ENCODE results near the gene ADAM33.

ADAM33 gene

GRCh38 chr20:3663031-3663701 lies 18.6 kb downstream of the ADAM33 start, which contains the start of gene GFRA4:
Gene GFRA4, minus strand, starts transcription at chr20:3663399. Its CDS starts 0 bp downstream, at chr20:3663399.
- no peak for DNase-seq

DNA sequence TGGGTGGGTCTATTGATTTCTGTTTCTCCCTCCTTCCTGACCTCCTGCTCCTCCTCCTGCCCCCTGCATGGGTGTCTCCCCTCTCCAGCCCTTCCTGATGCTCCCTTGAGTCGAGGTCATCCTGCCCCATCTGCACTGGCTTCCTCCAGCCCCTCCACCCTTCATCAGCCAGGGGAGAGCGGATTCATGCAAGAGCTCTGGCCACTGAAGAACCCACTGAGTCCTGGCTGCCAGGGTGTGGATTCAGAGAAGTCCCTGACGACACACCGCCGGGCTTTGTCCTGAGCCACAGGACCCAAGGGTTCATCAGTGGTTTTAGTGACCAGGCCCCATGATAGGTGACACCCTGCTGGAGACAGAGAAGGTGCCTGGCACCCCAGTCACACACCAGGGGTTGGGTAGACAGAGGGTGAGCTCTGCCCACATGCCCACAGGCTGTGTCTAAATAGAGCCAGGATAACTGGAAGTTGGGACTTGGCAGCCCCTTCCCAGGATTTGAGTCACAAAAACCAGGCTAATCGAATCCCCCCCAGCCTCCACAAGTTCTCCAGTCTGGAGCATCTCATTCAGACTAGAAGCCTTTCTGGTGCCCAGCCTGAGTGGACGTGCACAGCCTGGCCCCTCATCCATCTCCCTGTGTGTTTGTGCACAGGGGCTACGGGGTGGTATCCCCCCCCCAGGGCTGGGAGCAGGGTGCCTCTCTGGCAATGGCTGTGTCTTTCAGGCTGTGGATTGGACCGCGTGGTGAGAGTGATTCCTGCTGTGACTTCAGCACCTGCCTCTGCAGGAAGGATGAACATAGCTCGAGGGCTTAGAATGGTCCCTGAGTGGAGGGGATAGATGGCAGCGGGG lies 19.8 kb downstream of the ADAM33 start:
- no peak for DNase-seq

GRCh38 chr20:3661060-3661813 lies 20.6 kb downstream of the ADAM33 start:
- no peak for DNase-seq

DNA sequence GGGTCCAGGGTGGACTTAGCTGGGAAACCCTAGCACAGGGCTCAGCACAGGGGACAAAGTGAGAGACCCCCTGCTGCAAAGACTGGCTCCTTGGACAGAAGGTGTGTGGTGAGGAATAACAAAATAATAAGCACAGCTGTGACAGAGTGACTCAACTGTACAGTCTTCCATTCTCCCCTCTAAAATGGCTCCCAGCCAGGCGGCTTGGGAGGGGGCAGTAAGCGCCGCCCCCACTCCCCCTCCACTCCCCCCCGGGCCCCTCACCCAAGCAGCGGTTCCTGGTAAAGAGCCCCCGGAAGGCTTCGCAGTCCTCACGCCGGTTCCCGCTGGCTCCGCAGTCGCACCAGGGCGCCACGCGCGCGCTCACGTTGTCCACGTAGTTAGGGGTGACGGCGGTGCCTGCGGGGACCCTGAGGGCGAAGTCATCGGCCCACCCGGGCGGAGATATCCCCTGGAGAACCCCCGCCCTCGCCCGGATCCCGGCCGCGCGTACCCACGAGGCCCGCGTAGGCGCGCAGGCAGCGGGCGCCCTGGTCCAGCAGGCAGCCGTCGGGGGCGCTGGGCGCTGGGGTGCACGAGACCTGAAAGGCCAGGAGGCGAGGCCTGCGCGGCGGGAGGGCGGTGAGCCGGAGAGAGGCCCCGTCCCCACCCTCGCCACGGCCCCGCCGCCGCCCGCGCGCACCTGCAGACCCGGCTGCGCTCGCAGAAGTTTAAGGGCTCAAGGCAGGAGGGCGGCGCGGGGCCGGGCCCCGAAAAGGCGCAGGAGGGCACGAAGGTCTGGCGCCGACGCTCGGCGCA lies 21.3 kb downstream of the ADAM33 start:
- DNase-seq = no peak

DNA sequence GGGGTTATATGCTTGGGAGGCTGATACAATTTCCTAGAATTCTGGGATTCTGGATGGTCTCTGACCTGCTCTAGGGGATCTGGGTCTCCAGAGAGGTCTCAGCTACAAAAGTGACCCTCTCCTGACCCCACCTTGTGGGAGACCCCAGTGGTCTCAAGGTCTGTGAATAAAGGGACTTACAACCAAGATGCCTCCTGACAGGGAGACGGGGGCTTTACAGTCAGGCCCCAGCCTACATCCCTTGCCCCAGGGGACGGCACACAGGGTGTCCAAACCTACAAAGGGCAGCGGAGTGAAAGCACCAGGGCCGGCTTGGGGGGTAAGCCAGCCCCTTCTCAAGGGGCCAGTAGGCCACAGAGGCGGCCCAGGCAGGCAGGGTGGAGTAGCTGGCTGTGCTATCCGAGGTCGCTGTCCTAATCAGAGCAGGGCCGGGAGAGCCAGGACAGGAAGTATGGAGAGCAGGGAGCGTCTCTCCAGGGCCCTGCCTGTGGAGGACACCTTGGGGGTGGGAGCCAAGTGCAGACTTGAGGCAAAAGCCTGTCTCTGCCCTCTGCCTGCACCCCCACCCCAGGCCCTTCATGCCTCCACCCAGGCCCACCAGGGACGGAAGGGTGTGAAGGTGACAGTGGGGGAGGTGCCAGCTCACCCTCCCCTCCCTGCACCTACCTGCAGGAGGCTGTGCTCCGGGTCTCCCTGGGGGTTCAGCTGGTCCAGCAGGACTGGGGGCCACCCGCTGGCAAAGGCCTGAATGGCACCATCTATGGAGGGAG lies 22.1 kb downstream of the ADAM33 start:
- DNase-seq = no peak

DNA sequence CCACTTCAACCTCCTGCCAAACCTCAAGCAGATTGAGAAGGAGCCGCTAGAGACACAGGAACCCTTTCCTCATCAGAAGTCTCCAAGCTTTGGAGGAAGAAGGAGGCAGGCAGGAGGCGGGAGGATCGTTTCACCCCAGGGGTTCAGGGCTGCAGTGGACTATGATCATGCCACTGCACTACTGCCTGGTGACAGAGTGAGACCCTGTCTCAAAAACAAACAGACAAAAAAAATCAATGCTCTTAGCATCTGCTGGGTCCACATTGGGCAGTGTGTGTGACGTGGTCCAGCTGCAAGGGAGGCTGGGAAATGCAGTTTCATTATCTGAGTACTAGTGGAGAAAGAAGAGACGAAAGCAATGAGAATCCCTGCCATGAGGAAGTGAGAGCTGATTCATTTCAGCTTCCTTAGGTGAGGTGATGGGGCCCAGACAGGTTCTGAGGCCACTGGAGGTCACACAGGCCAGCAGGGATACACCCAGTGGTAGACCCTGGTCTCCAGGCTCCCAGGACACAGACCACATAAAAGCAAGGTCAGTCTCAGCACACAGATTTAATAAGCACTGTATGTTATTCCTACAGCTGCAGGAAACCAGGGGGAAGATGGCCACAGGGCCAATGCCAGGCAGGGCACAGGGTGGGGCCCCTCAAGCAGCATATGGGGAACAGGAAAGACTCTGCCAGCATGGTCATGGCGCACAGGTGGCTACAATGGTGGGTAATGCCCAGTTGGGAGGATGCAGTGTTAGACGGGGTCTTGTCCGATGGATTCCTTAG lies 22.9 kb downstream of the ADAM33 start:
- peak; percentile 81 for DNase-seq

DNA sequence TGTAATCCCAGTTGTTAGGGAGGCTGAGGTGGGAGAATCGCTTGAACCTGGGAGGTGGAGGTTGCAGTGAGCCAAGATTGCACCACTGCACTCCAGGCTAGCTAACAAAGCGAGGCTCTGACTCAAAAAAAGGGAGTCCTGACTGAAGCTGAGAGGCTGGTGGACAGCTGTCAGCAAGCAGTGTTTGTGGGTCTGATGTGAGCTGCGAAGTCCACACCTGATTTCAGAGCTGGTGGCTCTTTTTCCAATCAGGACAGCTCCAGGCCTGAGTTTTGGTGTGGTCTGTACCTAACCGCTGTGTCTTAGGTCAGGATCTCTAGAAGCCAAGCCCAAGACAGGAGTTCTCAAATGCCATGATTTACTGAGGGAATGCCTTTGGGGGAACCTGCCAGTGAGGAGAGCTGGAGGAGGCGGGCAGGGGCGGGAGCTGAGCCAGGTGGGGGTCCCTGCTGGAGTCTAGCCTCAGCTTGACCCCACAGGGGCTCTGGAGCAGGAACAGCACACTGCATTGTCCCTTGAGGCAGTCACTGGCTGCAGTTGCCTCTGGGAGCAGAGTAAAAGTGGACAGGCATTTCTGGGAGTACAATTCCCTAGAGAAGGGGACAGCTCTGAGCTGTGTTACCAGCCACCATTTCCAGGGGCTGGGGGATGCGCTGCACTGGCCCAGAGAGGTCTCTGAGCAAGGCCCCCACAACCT lies 23.6 kb downstream of the ADAM33 start:
- DNase-seq = no peak

- DNase-seq = no peak
These were observed 26.7 kb downstream of the ADAM33 start for GRCh38 chr20:3655131-3655405.

DNA sequence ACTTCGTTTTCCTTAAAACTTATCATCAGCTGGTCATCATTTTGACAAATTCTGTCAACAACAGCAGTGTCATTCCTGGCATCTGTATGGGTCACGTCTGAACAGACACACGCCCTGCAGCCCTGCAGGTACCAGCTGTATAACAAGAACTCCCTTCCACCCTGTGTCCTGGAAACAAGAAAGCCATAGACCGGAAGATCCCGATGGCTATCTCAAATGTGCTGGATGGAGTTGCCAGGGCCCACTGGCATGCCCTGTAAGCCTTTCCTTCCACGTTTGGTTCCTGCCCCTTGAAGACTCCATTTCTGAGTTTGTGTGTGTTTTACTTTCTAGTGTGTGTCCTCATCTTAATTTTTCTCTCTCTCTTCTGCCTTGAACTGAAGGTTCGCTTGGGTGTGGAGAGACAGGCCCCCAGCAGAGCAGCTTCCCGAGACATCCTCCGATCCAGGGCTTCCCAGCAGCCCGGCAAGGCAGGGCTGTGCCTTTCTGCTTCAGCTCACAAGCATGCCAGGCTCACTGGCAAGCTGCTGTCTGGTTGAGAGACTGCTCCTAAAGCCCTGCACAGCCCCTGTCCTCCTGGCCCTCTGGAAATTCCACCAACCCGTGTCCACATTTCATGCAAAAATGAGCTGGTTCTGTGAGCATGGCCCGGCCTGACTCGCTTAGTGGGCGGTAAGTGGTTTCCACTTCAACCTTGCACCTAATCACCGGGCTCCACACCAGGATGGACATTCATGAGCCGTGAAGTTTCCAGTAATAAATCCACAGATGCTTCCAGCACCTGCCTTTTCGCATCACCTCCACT lies 27.3 kb downstream of the ADAM33 start:
- DNase-seq = no peak

GRCh38 chr20:3653921-3654320 lies 27.9 kb downstream of the ADAM33 start:
- no peak for DNase-seq

DNA sequence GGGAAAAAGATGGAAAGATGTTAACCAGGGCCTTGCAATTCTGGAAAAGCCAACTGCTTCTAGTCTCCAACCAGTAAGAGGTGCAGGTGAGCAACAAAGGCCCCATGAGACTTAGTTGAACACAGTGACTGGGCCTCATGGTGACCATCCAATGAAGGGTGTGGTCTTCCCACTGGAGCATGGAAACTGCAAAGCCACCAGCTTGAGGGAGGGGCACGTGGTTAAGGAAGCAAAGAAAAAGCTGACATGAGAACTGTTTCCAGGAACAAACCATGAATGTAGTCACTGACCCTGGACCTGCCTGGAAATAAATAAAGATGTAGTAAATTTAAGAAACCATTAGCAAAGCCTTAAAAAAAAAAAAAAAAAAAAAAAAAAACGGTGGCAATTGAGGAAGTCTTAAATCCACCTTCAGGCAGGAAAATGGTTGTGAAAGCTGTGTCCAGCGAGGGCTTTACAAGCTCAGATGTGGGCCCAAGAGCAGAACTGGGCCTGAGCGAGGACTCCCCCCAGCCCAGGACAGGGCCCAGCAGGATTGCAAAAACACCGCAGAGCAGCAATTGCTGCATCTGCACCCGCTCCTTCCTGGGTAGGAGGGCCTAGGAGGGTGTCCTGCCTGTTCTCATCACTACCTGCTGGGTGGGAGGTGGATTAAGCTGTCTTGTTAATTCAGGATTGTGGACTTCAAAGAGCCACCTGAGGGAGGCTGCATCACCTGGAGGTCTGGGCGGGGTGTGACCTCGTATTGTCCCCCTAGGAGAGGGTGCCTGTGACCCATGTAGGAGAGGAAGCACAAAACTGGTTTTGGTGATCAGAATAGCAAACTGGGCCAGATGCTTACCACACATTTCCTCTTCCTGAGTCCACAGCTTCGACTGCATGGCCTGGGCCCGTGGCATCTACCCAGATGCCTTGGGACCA lies 28.9 kb downstream of the ADAM33 start:
- DNase-seq = no peak

DNA sequence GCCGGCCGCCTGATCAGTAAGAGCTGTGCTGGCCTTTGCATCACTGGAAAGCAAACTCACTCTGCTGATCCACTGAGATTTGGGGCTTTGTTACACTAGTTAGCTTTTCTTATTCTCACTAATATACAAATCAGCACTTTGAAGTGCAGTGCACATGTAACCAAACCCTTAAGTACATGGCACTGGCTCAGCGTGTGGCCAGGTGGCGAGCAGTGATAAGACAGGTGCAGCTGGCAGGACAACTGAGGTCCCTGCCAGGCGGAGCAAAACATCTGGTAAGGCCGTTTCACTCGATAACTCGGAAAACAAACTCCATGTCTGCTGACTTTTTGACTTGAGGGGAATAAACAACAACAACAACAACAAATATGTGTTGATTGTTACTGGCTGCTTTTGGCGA lies 29.6 kb downstream of the ADAM33 start:
- DNase-seq = no peak

GRCh38 chr20:3651204-3651962 lies 30.4 kb downstream of the ADAM33 start:
- DNase-seq = no peak

DNA sequence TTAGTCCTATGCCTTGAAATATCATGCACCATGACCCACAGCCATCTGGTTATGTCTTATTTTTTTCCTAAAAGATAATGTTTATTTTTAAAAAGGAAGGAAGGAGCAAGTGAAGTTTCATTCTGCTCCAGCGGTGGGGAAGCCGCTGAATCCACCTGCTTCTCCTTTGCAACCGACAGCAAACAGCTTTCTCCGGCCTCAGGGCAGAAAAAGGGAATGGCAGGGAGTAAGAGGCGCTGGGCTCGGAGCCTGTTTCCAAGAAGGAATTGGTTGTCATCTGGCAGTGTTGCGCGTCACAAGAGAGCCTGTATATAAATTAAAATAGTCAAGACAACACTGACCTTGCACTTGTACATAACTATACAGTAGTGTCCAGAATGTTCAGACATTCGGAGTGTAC lies 32.9 kb downstream of the ADAM33 start:
- no peak for DNase-seq

DNA sequence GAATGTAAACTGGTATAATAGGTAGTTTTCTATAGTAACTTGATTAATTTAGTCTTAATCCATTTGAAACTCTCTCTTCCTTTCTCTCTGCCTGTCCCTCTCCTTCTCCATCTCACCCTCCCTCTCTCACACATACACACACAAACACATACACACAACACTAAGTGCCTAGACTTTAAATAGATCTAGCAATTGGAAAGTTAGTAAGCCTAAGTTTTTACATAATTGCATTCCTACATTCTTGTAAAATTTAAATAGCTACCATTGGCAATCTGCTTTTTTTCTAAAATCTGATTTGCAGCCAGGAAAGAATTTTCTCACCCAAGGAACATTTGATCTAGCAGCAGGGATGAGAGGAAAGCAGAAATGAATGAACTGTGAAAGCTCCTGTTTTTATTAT lies 34.3 kb downstream of the ADAM33 start:
- DNase-seq = no peak

DNA sequence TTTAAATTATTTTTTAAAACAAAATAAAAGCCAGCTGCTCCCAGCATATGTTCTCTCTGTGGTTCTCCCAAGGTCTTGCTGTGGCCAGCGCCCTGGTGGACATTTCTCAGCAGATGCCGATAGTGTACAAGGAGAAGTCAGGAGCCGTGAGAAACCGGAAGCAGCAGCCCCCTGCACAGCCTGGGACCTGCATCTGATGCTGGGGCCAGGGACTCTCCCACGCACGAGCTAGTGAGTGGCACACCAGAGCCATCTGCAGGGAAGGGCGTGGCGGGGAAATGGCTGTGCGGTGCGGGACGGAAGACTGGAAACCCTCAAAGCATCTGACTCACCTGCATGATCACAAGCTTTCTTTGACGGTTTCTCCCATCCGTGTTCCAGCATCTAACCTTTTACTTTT lies 35.2 kb downstream of the ADAM33 start:
- DNase-seq = no peak

GRCh38 chr20:3646067-3646440 lies 35.8 kb downstream of the ADAM33 start:
- DNase-seq = no peak
